ENCODE results near the gene KCNQ5.

- no peak for TF ChIP-seq POLR2A (IDR thresholded peaks at IDR 0.05; ENCODE audit: control extremely low read depth in 1 of 2, low read depth in 2 of 2, low read length in 2 of 2)
- TF ChIP-seq CTCF (IDR thresholded peaks at IDR 0.05; ENCODE audit: control extremely low read depth in 1 of 3, insufficient read depth in 1 of 3, low read depth in 1 of 3, low read length in 3 of 3): no peak
Observed at GRCh38 chr6:72711731-72712130, 89.9 kb downstream of the KCNQ5 start.

Measured in H1 (cell line).